CD4-positive, alpha-beta T cell treated with Interleukin-17A for 4 hours (primary cell): ENCODE results near the gene LINC00305.

Experiments used
- DNase-seq: peaks from one replicate; pipeline ENCODE4 v3.0.0-alpha.2; 2020; ENCODE audit warnings: mixed read lengths

LINC00305 gene

GRCh38 chr18:64111950-64112349, 36.9 kb downstream of the LINC00305 start:
- DNase-seq, result no peak

- no peak for DNase-seq
These were observed 38.0 kb downstream of the LINC00305 start for GRCh38 chr18:64110692-64111480.

- DNase-seq, result no peak
These were observed 44.9 kb downstream of the LINC00305 start for GRCh38 chr18:64103986-64104385.

GRCh38 chr18:64100116-64100922, 48.6 kb downstream of the LINC00305 start:
- DNase-seq, result no peak

- no peak for DNase-seq
These were observed 49.6 kb downstream of the LINC00305 start for GRCh38 chr18:64099244-64099643.

GRCh38 chr18:64097497-64097896, 51.4 kb downstream of the LINC00305 start:
- DNase-seq, result no peak

GRCh38 chr18:64095056-64095455, 53.8 kb downstream of the LINC00305 start:
- DNase-seq, result no peak

- DNase-seq, result no peak
These were observed 54.7 kb downstream of the LINC00305 start for GRCh38 chr18:64094210-64094609.

GRCh38 chr18:64091526-64091925, 57.4 kb downstream of the LINC00305 start:
- DNase-seq, result no peak

GRCh38 chr18:64090876-64091275, 58.0 kb downstream of the LINC00305 start:
- DNase-seq, result no peak

- no peak for DNase-seq
These were observed 65.0 kb downstream of the LINC00305 start for GRCh38 chr18:64083916-64084315.

- DNase-seq, result no peak
These were observed 66.4 kb downstream of the LINC00305 start for GRCh38 chr18:64082513-64082912.

GRCh38 chr18:64082054-64082453, 66.8 kb downstream of the LINC00305 start:
- no peak for DNase-seq

- no peak for DNase-seq
These were observed 74.9 kb downstream of the LINC00305 start for GRCh38 chr18:64073971-64074370.

GRCh38 chr18:64055019-64055418, 93.9 kb downstream of the LINC00305 start:
- no peak for DNase-seq

GRCh38 chr18:64053246-64053645, 95.6 kb downstream of the LINC00305 start:
- no peak for DNase-seq

- no peak for DNase-seq
These were observed 96.1 kb downstream of the LINC00305 start for GRCh38 chr18:64052772-64053171.

- no peak for DNase-seq
These were observed 104.3 kb downstream of the LINC00305 start for GRCh38 chr18:64044616-64045015.

- no peak for DNase-seq
These were observed 106.0 kb downstream of the LINC00305 start for GRCh38 chr18:64042728-64043358.

GRCh38 chr18:64037812-64038414, 111.0 kb downstream of the LINC00305 start:
- DNase-seq, result no peak

- no peak for DNase-seq
These were observed 116.6 kb downstream of the LINC00305 start for GRCh38 chr18:64032312-64032711.

- no peak for DNase-seq
These were observed 117.5 kb downstream of the LINC00305 start for GRCh38 chr18:64031411-64031810.
